Liver (tissue), 9 donors: ENCODE measurements around the gene FRRS1. TPM values are rescaled to one million over a fixed set of nuclear protein-coding genes. Genes with fewer than 3 reads are reported as not detected.

Source experiments
- DNase-seq: peaks from one replicate; pipeline ENCODE4 v3.0.0-alpha.2; 2017; ENCODE audit warnings: low spot score
- H3K27ac ChIP-seq, 2 donors: one replicate each; pipeline ENCODE4 v1.7.0; 2013; ENCODE audit warnings: inconsistent platforms in 2 of 2, low read length in 2 of 2, control low read depth in 1 of 2, low read depth in 1 of 2, mild to moderate bottlenecking in 1 of 2
- H3K27me3 ChIP-seq, 4 donors: one replicate each; pipeline versions ENCODE4 v1.6.1 to v1.7.0; 2013; ENCODE audit warnings: low read length in 3 of 4, inconsistent platforms in 1 of 4, mild to moderate bottlenecking in 1 of 4, moderate library complexity in 1 of 4; ENCODE audit not compliant: control insufficient read depth in 4 of 4, insufficient read depth in 4 of 4
- H3K36me3 ChIP-seq, 4 donors: one replicate each; pipeline versions ENCODE4 v1.6.1 to v1.7.0; 2013; ENCODE audit warnings: low read length in 3 of 4, mild to moderate bottlenecking in 3 of 4, low read depth in 1 of 4, moderate library complexity in 1 of 4; ENCODE audit not compliant: control insufficient read depth in 4 of 4, insufficient read depth in 3 of 4
- H3K4me1 ChIP-seq, 4 donors: one replicate each; pipeline versions ENCODE4 v1.6.1 to v1.7.0; 2013; ENCODE audit warnings: low read length in 3 of 4, mild to moderate bottlenecking in 3 of 4, moderate library complexity in 1 of 4; ENCODE audit not compliant: control insufficient read depth in 4 of 4, insufficient read depth in 4 of 4
- H3K4me3 ChIP-seq, 3 donors: one replicate each; pipeline versions ENCODE4 v1.6.1 to v1.7.0; 2013; ENCODE audit warnings: low read length in 3 of 3, control low read depth in 1 of 3, low read depth in 1 of 3, mild to moderate bottlenecking in 1 of 3
- H3K9ac ChIP-seq, 2 donors: one replicate each; pipeline ENCODE4 v1.7.0; 2013; ENCODE audit warnings: low read length in 2 of 2, mild to moderate bottlenecking in 2 of 2, moderate library complexity in 2 of 2, control low read depth in 1 of 2, low read depth in 1 of 2
- H3K9me3 ChIP-seq, 4 donors: one replicate each; pipeline versions ENCODE4 v1.6.1 to v1.7.0; 2013; ENCODE audit warnings: low read length in 3 of 4; ENCODE audit not compliant: control insufficient read depth in 4 of 4
- ATF3 ChIP-seq: IDR thresholded peaks from 2 replicates; pipeline ENCODE4 v1.6.1; 2016; ENCODE audit warnings: antibody characterized with exemption
- CTCF ChIP-seq: fragments of 150-350 bp; IDR thresholded peaks from 2 replicates; pipeline ENCODE4 v1.5.1; 2017; ENCODE audit warnings: improper control_type of control experiment, low read depth, low read length; ENCODE audit not compliant: missing input control
- EGR1 ChIP-seq, 2 donors: IDR thresholded peaks; 2 replicates each; pipeline ENCODE4 v1.6.1; 2016 to 2018; ENCODE audit warnings: antibody characterized with exemption in 2 of 2, low read depth in 2 of 2
- FOXA1 ChIP-seq: IDR thresholded peaks from 2 replicates; pipeline ENCODE4 v1.6.1; 2016; ENCODE audit warnings: antibody characterized with exemption
- FOXA2 ChIP-seq: IDR thresholded peaks from 2 replicates; pipeline ENCODE4 v1.6.1; 2016; ENCODE audit warnings: antibody characterized with exemption
- GABPA ChIP-seq, 2 donors: IDR thresholded peaks in 1 of 2; conservative IDR thresholded peaks in 1 of 2; 2 replicates each; pipeline ENCODE4 v1.6.1; 2016; ENCODE audit warnings: antibody characterized with exemption in 2 of 2, mild to moderate bottlenecking in 1 of 2, moderate library complexity in 1 of 2
- HNF4A ChIP-seq, 2 donors: conservative IDR thresholded peaks; 2 replicates each; pipeline ENCODE4 v1.6.1; 2016; ENCODE audit warnings: antibody characterized with exemption in 2 of 2, mild to moderate bottlenecking in 2 of 2
- HNF4G ChIP-seq: IDR thresholded peaks from 2 replicates; pipeline ENCODE4 v1.6.1; 2016; ENCODE audit warnings: antibody characterized with exemption
- JUND ChIP-seq, 2 donors: IDR thresholded peaks; 2 replicates each; pipeline ENCODE4 v1.6.1; 2016; ENCODE audit warnings: antibody characterized with exemption in 2 of 2
- MAX ChIP-seq: IDR thresholded peaks from 2 replicates; pipeline ENCODE4 v1.6.1; 2016; ENCODE audit warnings: antibody characterized with exemption
- NR2F2 ChIP-seq: IDR thresholded peaks from 2 replicates; pipeline ENCODE4 v1.6.1; 2016; ENCODE audit warnings: antibody characterized with exemption
- RAD21 ChIP-seq, 2 donors: IDR thresholded peaks; 2 replicates each; pipeline ENCODE4 v1.6.1; 2016; ENCODE audit warnings: antibody characterized with exemption in 2 of 2, mild to moderate bottlenecking in 2 of 2
- REST ChIP-seq: IDR thresholded peaks from 2 replicates; pipeline ENCODE4 v1.6.1; 2016; ENCODE audit warnings: antibody characterized with exemption, mild to moderate bottlenecking
- RXRA ChIP-seq, 2 donors: IDR thresholded peaks; 2 replicates each; pipeline ENCODE4 v1.6.1; 2017 to 2018; ENCODE audit warnings: antibody characterized with exemption in 2 of 2, mild to moderate bottlenecking in 1 of 2
- SP1 ChIP-seq: IDR thresholded peaks from 2 replicates; pipeline ENCODE4 v1.6.1; 2018; ENCODE audit warnings: antibody characterized with exemption, mild to moderate bottlenecking
- TAF1 ChIP-seq: conservative IDR thresholded peaks from 2 replicates; pipeline ENCODE4 v1.6.1; 2016; ENCODE audit warnings: antibody characterized with exemption, mild to moderate bottlenecking
- YY1 ChIP-seq: IDR thresholded peaks from 2 replicates; pipeline ENCODE4 v1.6.1; 2016; ENCODE audit warnings: antibody characterized with exemption, mild to moderate bottlenecking
- ZBTB33 ChIP-seq: IDR thresholded peaks from 2 replicates; pipeline ENCODE4 v1.6.1; 2016; ENCODE audit warnings: antibody characterized with exemption
- WGBS: extraction: QIAGEN DNeasy Blood & Tissue Kit; methylation state at CpG from one replicate; pipeline ENCODE4 v1.1.7; 2013; 5-methylcytosine and 5-hydroxymethylcytosine counted together
- polyA plus RNA-seq, 2 donors: library from polyadenylated mRNA; stranded (reverse) in 1 of 2; unstranded in 1 of 2; fragments of 200-250 nt in 1 of 2; fragments of >200 nt in 1 of 2; fragmentation: Nextera tagmentation in 1 of 2; extraction: Ambion mirVana in 1 of 2; gene quantifications; one replicate each; pipeline versions ENCODE4 v1.2.1 to v1.2.3, GENCODE V29; 2013 to 2015
- total RNA-seq, 2 donors: library from RNA; depleted of rRNA; stranded (reverse); fragments of >200 nt; gene quantifications; one replicate each; pipeline ENCODE4 v1.2.3, GENCODE V29; 2014
- donor health status: healthy.
- donor health status: healthy.
- donor health status: healthy.
- donor health status: healthy.
- donor health status: healthy.

Gene FRRS1
- total and polyA plus RNA-seq, 4 donors, result 2.7 to 87.4 (median 30.4) TPM

- Histone ChIP-seq H3K27ac (no peak overlapping the region), H3K4me1 (no peaks in the 10 kb centered on the region), H3K9me3 (no peaks in the 10 kb centered on the region), H3K36me3 (no peaks in the 10 kb centered on the region), H3K9ac (no peak overlapping the region), H3K27me3 (no peaks in the 10 kb centered on the region), H3K4me3 (no peak overlapping the region)
- no peak for TF ChIP-seq JUND (IDR thresholded peaks at IDR 0.05)
- TF ChIP-seq GABPA (IDR thresholded peaks at IDR 0.05 in 1 of 2, conservative IDR thresholded peaks at IDR 0.05 in 1 of 2), result no peak
- TF ChIP-seq RXRA (IDR thresholded peaks at IDR 0.05), result no peak
- TF ChIP-seq NR2F2, result no peak
- no peak for TF ChIP-seq HNF4G
- TF ChIP-seq REST, result no peak
- no peak for TF ChIP-seq ATF3
- no peak for DNase-seq
- WGBS, result 85% methylated on average over 3 of the region's 3 CpGs
Measured at GRCh38 chr1:99814373-99814900, 48.0 kb upstream of the FRRS1 start.

GRCh38 chr1:99811747-99812146 is 45.3 kb upstream of the FRRS1 start:
- Histone ChIP-seq H3K36me3 (no peaks in the 10 kb centered on the region), H3K27me3 (no peaks in the 10 kb centered on the region), H3K9me3 (no peaks in the 10 kb centered on the region), H3K9ac (no peak overlapping the region), H3K27ac (no peak overlapping the region), H3K4me1 (peaks cover 0 to 4% (median 0%) of the 10 kb centered on the region in 4 donors), H3K4me3 (no peak overlapping the region)
- no peak for DNase-seq
- WGBS, result 97% methylated on average over 1 of the region's 1 CpG
- TF ChIP-seq ZBTB33, result no peak
- TF ChIP-seq FOXA1, result no peak
- TF ChIP-seq RXRA (IDR thresholded peaks at IDR 0.05), result no peak
- TF ChIP-seq EGR1 (IDR thresholded peaks at IDR 0.05; ENCODE audit: low read depth in 2 of 2), result no peak
- no peak for TF ChIP-seq CTCF
- no peak for TF ChIP-seq SP1
- no peak for TF ChIP-seq YY1
- no peak for TF ChIP-seq FOXA2
- TF ChIP-seq GABPA (IDR thresholded peaks at IDR 0.05 in 1 of 2, conservative IDR thresholded peaks at IDR 0.05 in 1 of 2), result no peak
- TF ChIP-seq HNF4G, result no peak
- no peak for TF ChIP-seq HNF4A (conservative IDR thresholded peaks at IDR 0.05)
- TF ChIP-seq TAF1, result no peak
- TF ChIP-seq REST, result no peak
- no peak for TF ChIP-seq RAD21 (IDR thresholded peaks at IDR 0.05)
- no peak for TF ChIP-seq MAX
- TF ChIP-seq ATF3, result no peak
- no peak for TF ChIP-seq NR2F2
- no peak for TF ChIP-seq JUND (IDR thresholded peaks at IDR 0.05)
